HG03280 (cell line): ENCODE data around the gene UBAC2.

Source experiments
- ATAC-seq: cut with Tn5 transposase; IDR thresholded peaks from one replicate; pipeline ENCODE4 v1.9.1; 2021; ENCODE audit warnings: mild to moderate bottlenecking, moderate library complexity; ENCODE audit not compliant: unreplicated experiment

UBAC2 gene

GRCh38 chr13:99200432-99201167, at the start of gene UBAC2:
TSS of gene UBAC2 (plus strand) at chr13:99200854. CDS start at chr13:99200909, 55 bp downstream.
- ATAC-seq = peak; percentile 76

DNA sequence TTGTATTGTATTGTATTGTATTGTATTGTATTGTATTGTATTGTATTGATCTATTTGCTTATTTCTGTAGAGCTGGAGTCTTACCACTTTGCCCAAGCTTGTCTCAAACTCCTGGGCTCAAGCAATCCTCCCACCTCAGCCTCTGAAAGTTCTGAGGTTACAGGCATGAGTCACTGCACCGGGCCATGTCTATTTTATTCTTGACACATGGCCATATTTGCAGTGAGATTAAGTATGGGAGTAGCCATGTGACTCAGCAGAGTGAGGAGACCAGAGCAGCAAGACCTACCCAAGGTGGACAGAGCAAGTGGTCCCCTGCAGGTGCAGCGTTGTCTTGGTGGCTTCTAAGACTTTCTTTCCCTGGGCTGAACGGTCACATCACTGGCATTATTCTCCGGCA, 49.1 kb upstream of the UBAC2 start:
- ATAC-seq = peak; percentile 79

DNA sequence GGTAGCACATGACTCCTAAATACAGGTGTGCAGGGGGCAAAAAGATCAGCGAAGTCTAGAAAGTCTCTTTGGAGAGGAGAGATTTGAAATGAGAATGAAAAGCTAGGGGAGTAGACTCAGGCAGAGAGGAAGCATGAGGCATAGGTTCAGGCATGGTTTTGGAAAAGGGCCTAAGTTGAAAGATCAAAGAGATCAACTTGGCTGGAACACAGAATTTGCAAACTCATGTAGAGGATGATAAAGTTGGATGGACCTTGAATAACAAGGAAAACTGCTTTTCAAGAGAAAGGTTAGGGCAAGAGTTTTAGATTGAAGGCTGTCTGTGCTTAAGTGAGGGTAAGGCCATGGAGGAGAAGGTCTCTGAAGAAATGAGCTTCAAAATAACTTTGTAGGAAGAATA, 47.4 kb upstream of the UBAC2 start:
- ATAC-seq = no peak

- no peak for ATAC-seq
Observed at GRCh38 chr13:99154064-99154463, 46.6 kb upstream of the UBAC2 start.

- no peak for ATAC-seq
Observed at GRCh38 chr13:99155821-99156220, 44.8 kb upstream of the UBAC2 start.

- ATAC-seq = no peak
Observed at GRCh38 chr13:99157046-99157445, 43.6 kb upstream of the UBAC2 start.

DNA sequence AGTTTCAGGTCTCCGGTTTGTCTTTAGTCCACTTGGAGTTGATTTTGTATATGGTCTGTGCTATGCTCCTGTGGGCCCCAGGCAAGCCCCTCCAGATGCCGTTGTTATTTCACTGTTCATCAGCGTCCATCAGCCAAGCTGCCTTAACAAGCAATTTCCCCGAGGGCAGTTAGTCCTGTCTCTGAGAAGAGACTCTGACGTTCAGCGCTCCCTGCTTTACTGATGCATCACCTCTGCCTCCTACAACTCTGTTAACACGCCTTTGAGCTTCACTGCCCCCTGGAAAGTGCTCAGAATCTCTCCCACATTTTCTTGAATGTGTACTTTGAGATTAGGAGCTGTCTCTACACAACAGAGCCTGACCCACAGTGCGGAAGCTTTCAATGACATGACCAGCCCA, 41.8 kb upstream of the UBAC2 start:
- ATAC-seq = no peak

DNA sequence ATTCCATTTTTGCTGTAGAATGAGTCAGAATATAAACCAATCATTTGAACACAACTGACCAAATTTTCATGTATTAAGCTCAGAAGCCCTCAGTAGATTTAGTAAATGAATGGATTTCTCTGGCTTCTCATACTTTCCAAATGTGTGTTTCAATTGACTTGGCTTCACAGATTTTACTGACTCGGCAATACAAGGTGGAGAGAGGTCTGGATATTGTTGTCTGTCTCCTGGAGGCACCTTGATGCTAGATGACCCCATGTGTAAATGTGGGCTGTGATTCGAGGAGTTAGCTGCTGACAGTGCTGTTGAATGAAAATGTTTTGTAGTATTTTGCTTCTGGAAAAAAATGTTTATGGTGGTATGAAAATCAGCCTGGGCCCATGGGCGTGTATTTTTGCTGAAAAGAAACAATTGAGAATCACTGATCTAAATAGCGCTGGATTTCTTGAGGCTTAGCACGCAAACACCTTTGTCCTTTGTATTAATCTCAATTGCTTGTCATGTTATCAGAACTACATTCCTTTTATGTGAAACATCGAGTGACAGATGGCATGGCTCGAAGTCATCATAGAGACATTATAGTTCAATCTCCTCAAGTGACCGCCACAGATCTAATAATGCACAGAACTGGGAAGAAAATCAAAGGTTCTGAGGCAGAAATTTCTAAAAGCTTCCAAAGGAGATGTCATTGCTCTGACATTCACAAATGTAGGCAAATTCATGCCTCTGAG, 41.2 kb upstream of the UBAC2 start:
- no peak for ATAC-seq

- no peak for ATAC-seq
Observed at GRCh38 chr13:99160415-99160814, 40.2 kb upstream of the UBAC2 start.

DNA sequence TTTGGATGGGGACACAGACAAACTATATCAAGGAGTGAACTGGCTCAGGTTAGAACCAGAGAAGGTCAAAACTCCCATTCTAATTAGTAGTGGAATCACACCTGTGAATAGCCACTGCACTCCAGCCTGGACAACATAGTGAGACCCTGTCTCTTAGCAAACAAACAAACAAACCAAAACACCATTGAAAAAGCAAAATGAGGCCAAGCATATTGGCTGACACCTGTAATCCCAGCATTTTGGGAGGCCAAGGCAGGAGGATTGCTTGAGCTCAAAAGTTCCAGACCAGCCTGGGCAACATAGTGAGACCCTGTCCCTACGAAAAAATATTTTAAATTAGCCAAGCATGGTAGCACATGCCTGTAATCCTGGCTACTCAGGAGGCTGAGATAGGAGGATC, 39.1 kb upstream of the UBAC2 start:
- ATAC-seq = no peak

GRCh38 chr13:99162567-99163361, 37.9 kb upstream of the UBAC2 start:
- ATAC-seq = no peak

DNA sequence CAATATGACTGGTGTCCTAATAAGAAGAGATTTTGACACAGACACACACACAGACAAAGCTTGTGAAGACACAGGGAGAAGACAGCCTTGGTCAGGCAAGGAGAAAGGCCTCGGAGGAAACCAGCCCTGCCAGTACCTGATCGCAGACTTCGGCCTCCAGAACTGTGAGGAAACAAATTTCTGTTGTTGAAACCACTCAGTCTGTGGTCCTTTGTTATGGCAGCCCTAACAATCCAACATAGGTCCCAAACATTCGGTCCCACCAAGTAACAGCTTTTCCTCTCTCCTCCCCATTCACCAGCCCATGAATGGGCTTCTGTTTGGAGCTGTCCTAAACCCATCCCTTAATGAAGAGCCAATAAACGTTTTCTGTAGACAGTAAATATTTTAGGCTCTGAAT, 36.4 kb upstream of the UBAC2 start:
- no peak for ATAC-seq

DNA sequence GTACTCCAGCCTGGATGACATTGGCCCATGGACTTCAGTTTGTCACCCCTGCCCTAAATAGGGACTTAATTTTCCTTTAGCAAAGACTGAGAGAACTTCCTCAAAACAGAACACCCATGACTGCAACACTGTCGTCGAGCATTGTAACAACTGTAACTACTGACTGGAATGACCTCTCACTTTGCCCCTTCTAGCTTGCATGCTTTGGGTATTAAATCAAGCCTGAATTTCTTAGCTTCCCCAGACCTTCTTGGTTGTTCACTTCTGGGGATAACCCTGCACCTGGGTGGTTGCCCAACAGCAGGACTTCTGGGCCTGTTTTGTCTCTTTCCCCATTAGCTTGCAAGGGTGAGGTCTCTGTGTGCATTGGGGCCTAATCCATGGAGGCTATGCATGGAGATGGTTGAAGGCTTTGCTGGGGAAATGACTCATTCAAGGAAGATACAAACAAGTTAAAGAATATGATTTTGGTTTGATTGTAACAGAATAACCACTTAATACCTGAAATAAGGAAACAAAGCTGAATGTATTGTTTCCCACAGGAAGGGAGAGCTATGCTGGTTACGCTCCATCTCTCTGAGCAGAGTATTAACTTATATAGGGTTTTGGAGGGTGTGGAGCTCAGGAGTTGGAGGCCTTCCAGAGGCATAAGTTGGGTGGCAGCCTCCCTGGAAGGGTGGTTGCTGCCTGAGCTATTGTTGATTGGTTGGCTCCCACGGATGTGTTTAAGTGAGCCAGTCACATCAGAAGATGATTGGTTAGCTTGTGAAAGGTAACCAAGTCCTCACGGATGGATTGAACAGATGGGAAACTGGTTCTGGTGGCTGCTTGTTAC, 34.7 kb upstream of the UBAC2 start:
- no peak for ATAC-seq

- no peak for ATAC-seq
Observed at GRCh38 chr13:99172951-99173350, 27.7 kb upstream of the UBAC2 start.

- ATAC-seq = no peak
Observed at GRCh38 chr13:99173606-99174005, 27.0 kb upstream of the UBAC2 start.

DNA sequence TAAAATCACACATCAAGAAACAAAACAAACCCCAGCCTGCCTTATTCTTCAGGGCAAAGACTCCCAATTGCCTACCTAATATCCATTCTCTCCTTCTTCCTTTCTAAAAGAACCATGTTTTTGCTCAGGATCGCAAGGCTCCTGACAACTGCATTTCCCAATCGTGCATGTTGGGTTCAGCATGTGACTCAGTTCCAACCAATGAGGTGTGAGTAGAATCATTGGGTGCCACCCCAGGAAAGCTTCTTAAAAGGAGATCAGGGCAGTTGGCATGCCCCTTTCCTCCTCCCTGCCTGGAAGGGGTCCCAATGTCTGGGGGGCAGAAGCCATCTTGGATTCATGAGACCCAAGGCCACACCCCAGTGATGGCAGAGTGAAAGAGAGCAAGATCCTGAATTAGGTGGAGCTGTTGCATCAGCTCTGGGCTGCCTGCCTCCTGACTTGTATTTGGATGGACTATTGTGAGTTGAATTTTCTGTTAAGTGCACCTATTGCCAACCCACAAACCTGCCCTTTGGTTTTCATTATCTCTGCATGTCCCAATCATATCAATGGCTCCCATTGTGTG, 26.0 kb upstream of the UBAC2 start:
- no peak for ATAC-seq

DNA sequence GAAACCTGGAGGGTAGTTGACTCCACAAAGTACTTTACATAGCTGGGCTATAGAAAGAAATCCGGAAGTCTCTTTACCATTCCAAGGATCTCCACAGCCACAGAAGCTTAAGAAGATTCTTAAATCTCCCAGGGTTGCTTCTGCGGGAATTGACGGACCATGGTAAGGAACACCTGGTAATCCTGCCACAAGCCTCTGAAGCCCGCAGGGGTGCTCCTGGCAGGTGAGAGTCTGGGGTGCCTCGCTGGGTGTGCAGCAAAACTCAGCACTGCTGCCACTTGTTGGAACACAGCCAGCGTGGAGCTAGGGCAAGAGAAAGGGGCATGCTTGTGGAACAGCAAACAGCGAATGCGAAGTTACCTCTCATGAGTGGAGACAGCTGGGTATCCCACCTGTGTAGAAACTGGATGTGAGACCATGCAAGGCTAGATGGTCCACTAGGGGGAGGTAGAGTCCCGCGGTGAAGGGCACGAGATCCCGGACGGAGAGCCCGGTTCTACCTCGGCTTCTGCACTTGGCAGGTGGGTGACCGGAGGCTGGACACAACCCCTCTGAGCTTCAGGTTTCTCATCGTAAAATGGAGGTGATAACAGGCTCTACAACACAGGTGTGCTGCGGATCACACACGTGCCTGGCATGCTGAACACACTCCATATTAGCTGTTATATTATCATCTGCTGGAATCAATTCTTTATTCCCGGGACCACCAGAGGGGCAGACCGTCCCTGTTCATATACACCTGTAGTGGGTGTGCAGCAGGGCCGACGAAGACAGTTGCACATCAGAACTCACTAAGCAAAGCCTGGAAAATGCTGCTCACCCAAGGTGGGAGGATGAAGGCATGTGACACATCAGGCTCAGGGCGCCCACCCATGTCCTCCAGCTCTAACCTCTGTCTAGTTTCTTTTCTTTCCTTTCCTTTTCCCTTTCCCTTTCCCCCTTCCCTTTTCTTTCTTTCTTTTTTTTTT, 24.1 kb upstream of the UBAC2 start:
- ATAC-seq = peak; percentile 80

DNA sequence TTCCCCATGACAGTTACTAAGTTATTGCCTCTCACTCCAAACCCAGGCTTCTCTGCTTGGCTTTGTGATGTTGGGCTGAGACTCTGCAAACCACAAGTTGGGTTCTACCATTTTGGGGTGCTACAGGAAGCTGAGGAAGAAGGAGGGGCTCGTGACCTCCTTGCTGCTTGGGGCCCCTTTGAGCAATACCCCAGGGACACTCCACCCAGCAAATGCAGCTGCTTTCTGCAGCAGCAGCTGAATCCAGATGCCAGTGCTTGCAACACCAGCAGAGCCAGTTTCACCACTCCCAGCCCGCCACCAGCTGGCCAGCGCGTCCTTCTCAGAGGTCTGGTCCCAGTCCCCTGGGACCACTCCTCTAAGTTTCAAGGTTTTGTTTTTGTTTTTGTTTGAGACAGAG, 22.0 kb upstream of the UBAC2 start:
- no peak for ATAC-seq

GRCh38 chr13:99179460-99179859, 21.2 kb upstream of the UBAC2 start:
- no peak for ATAC-seq
